ENCODE results near the gene SEMA4G. TPM values are rescaled to one million over a fixed set of nuclear protein-coding genes. Genes with fewer than 3 reads are reported as not detected.

SEMA4G gene
- total and polyA plus RNA-seq, 2 of the 4 experiments (the other 2 are of a cell fraction): 0.90 to 8.7 TPM

DNA sequence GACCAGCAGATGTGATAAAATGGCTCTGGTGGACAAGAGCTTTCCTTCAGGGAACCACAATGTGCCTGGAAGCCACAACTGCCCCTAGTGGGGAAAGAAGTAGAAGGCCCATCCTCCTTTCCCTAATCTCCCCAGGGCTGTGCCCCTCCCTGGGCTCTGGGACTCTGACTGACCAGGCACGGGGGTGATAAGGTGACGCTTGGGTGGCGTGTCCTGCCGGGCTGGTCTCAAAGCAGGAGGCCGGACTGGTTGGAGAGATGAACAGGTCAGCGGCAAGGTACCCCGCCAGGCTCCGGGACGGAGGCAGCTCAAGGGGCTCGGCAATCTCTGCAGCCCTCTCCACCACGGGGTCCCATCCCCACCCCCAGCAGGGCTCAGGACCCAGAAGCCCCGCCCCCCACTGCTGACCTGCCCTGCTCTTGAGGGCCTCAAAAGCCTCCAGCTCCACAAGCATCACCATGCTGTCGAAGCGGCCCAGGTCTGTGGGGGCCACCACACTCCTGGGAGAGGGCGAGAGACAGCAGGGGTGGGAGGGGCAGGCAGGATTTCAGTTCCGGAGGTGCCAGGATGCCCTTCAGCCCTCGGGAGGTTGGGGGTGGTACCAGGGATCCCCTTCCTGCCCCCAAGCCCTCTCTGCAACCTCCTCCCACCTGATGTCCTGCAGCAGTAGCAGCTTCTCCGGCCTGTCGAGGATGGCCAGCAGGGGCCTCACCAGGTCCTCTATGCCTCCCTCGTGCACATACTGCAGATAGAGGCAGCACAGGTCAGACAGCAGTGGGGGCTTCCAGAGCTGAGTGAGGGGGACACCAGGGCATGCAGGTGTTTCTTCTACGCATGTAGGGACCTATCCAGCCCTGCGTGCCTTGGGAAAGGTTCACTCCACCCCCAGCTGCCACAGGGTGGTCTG is 42.5 kb downstream of the SEMA4G start:
- H2BK15ac ChIP-seq (ENCODE audit: low read depth, low read length): peak overlapping the region; percentile 18; the same call in 2 of the 3 replicates
- dilution Hi-C loops (cut with HindIII; ENCODE audit: low sequenced_read_pairs, unreplicated experiment): no loop called here
- WGBS, 2 experiments (ENCODE audit: extremely low coverage in 2 of 2, insufficient read length in 1 of 2): no CpG with 5 or more reads among the region's 22 CpGs
- ChIA-PET CTCF (interaction anchor here (1.5 to 2.0 kb wide), 3 partner anchors 10 to 14 kb away, joined by 5 to 13 read pairs (median 10); partner anchors contain the start of gene LZTS2), POLR2A (ENCODE audit: unreplicated experiment) (no interaction called here)
- peaks cover 19% of the 10 kb centered on the region for H4K20me1 ChIP-seq (ENCODE audit: insufficient read depth, low read length)
- H3K56ac ChIP-seq (ENCODE audit: extremely low read depth, insufficient read depth, low read length): no peak overlapping the region
- H3K9me3 ChIP-seq (ENCODE audit: control insufficient read depth, insufficient read depth, low read length): no peaks in the 10 kb centered on the region
- no peak for ATAC-seq (ENCODE audit: low read depth)
- H3K4me1 ChIP-seq (ENCODE audit: control insufficient read depth, insufficient read depth, low read length): peaks cover 40% of the 10 kb centered on the region
- H3K9me1 ChIP-seq (ENCODE audit: insufficient read depth, low read length): peaks cover 27% of the 10 kb centered on the region
- H2AK9ac ChIP-seq (replicated peaks; ENCODE audit: low read depth, low read length, poor library complexity): peak overlapping the region; percentile 94
- peak overlapping the region; percentile 41 for H2BK120ac ChIP-seq (ENCODE audit: low read depth, low read length)
- peak overlapping the region; percentile 89 for H2AFZ ChIP-seq (replicated peaks; ENCODE audit: low read length, poor library complexity)
- TF ChIP-seq CTCF (conservative IDR thresholded peaks at IDR 0.05; ENCODE audit: low read depth, low read length) (peak; percentile 44), POLR2A (IDR thresholded peaks at IDR 0.05; ENCODE audit: low read depth, low read length) (no peak), BHLHE40 (IDR thresholded peaks at IDR 0.05; ENCODE audit: low read depth, low read length) (no peak)
- no peak overlapping the region; the same call in 1 of the 2 replicates for H4K5ac ChIP-seq (ENCODE audit: low read depth, low read length)
- H2AK5ac ChIP-seq (ENCODE audit: low read depth, low read length): peak overlapping the region; percentile 46
- H3K9ac ChIP-seq (ENCODE audit: low read depth, low read length): no peak overlapping the region
- no peak overlapping the region for H3K4me2 ChIP-seq (ENCODE audit: low read depth, low read length)
- in situ Hi-C loops (cut with MboI; ENCODE audit: low sequenced_read_pairs): no loop called here
- peaks cover 3 to 28% of the 10 kb centered on the region in 2 experiments; a peak in 2 of 4 replicates for H3K79me1 ChIP-seq (ENCODE audit: low read depth in 1 of 2, low read length in 2 of 2)
- intact Hi-C loops (cut with micrococcal nuclease): loop anchor here (10.0 kb wide), 1 partner anchor 447 kb away; no protein-coding TSS in a partner anchor
- H4K91ac ChIP-seq (ENCODE audit: insufficient read depth, low read depth, low read length): peak overlapping the region; percentile 55
- H2BK20ac ChIP-seq (ENCODE audit: low read depth, low read length): peak overlapping the region; percentile 51
- no peaks in the 10 kb centered on the region for H3K27me3 ChIP-seq (ENCODE audit: control insufficient read depth, insufficient read depth, low read length)
- no peak overlapping the region for H3K23ac ChIP-seq (ENCODE audit: low read depth, low read length)
- peaks cover 5% of the 10 kb centered on the region; the same call in 1 of the 2 replicates for H3K36me3 ChIP-seq (ENCODE audit: control insufficient read depth, insufficient read depth, low read length)
- peak; percentile 29 for DNase-seq
- no peak overlapping the region for H3K27ac ChIP-seq (ENCODE audit: insufficient read depth, low read length)
- H2BK5ac ChIP-seq (ENCODE audit: low read depth, low read length, poor library complexity, severe bottlenecking): peak overlapping the region; percentile 26
- no peak overlapping the region for H3K18ac ChIP-seq (ENCODE audit: low read depth, low read length)
- H3K14ac ChIP-seq (replicated peaks; ENCODE audit: low read depth, low read length): peak overlapping the region; percentile 25; the same call in 1 of the 2 replicates
- H3K4me3 ChIP-seq (ENCODE audit: insufficient read depth, low read depth, low read length): no peak overlapping the region
- peak overlapping the region; percentile 56 for H3K4ac ChIP-seq (ENCODE audit: low read depth, low read length)
- BruUV-seq (replicated peaks): no TSS peak
- peak overlapping the region; percentile 62 to 65 for H4K8ac ChIP-seq (ENCODE audit: low read depth in 2 of 2, low read length in 2 of 2)
